Measurements from ENCODE around the gene CRISPLD2. TPM values are rescaled to one million over a fixed set of nuclear protein-coding genes. Genes with fewer than 3 reads are reported as not detected.
A peak's percentile ranks its signal among the peaks of the same experiment; 100 is the strongest.

The CRISPLD2 gene
- total RNA-seq, 1 donor, result 40.2 TPM

DNA sequence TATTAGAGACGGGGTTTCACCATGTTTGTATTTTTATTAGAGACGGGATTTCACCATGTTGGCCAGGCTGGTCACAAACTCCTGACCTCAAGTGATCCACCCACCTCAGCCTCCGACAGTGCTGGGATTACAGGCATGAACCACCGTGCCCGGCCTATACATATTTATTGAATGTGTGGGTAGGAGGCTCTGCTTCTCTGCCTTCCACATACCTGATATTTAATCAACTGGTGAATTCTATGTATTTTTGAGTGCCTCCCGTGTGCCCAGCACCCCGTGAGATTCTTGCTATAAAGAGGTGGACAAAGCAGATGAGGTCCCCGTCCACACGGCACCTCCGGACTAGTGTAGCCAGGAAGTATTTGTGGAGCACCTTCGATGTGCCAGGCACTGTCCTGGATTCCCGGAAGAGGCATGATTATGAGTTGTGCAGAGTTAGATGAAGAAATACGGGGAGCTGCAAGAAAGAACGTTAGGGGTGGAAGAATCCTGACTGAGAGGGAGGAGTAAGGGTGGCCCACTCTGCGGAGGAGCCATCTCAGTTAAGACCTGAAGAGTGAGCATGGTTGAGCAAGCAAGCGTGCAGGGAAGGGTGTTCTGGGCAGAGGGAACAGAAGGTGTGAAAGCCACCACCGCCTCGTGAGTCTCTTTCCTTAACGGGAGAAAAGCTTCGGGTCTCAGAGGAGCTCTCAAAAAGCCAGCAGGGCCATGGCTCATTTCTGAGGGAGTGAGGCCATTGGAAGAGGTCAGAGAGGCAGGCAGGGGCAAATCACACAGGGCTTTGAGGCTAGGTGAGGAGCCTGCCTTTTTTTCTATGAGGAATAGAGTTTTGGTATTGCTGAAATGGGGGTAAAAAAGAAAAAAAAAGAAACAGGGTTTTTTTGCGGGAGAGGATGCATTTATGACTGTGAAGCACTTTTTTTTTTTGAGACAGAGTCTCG lies 21.2 kb downstream of the CRISPLD2 start:
- no peaks in the 10 kb centered on the region for H4K20me1 ChIP-seq (ENCODE audit: insufficient read depth, low read length)
- no peak overlapping the region for H3K4me2 ChIP-seq (ENCODE audit: insufficient read depth, low read length)
- H2AFZ ChIP-seq (ENCODE audit: low read length), result no peak overlapping the region
- H3K79me2 ChIP-seq (ENCODE audit: insufficient read depth, low read length), result no peaks in the 10 kb centered on the region
- H3K4me1 ChIP-seq (ENCODE audit: insufficient read depth, low read length), result peaks cover 35% of the 10 kb centered on the region
- DNase-seq (ENCODE audit: insufficient read length, low spot score, missing footprints), result peak; percentile 21
- H3K9me3 ChIP-seq (ENCODE audit: low read depth, low read length), result no peaks in the 10 kb centered on the region
- H3K4me3 ChIP-seq (ENCODE audit: insufficient read depth, low read length), result no peak overlapping the region
- no peaks in the 10 kb centered on the region for H3K36me3 ChIP-seq (ENCODE audit: insufficient read depth, low read length)
- peak overlapping the region; percentile 71 for H3K27ac ChIP-seq (ENCODE audit: low read depth, low read length)
- TF ChIP-seq, protein P1, sequence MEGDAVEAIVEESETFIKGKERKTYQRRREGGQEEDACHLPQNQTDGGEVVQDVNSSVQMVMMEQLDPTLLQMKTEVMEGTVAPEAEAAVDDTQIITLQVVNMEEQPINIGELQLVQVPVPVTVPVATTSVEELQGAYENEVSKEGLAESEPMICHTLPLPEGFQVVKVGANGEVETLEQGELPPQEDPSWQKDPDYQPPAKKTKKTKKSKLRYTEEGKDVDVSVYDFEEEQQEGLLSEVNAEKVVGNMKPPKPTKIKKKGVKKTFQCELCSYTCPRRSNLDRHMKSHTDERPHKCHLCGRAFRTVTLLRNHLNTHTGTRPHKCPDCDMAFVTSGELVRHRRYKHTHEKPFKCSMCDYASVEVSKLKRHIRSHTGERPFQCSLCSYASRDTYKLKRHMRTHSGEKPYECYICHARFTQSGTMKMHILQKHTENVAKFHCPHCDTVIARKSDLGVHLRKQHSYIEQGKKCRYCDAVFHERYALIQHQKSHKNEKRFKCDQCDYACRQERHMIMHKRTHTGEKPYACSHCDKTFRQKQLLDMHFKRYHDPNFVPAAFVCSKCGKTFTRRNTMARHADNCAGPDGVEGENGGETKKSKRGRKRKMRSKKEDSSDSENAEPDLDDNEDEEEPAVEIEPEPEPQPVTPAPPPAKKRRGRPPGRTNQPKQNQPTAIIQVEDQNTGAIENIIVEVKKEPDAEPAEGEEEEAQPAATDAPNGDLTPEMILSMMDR (IDR thresholded peaks at IDR 0.05; ENCODE audit: extremely low read depth, low read depth, low read length), result no peak
- no peaks in the 10 kb centered on the region for H3K27me3 ChIP-seq (ENCODE audit: insufficient read depth, low read length)

- H3K36me3 ChIP-seq (ENCODE audit: insufficient read depth, low read length), result peaks cover 6% of the 10 kb centered on the region
- H2AFZ ChIP-seq (ENCODE audit: low read length), result no peak overlapping the region
- H3K27me3 ChIP-seq (ENCODE audit: insufficient read depth, low read length), result no peaks in the 10 kb centered on the region
- H3K27ac ChIP-seq (ENCODE audit: low read depth, low read length), result no peak overlapping the region
- no peaks in the 10 kb centered on the region for H4K20me1 ChIP-seq (ENCODE audit: insufficient read depth, low read length)
- peaks cover 30% of the 10 kb centered on the region for H3K4me1 ChIP-seq (ENCODE audit: insufficient read depth, low read length)
- DNase-seq (ENCODE audit: insufficient read length, low spot score, missing footprints), result peak; percentile 58
- no peaks in the 10 kb centered on the region for H3K79me2 ChIP-seq (ENCODE audit: insufficient read depth, low read length)
- TF ChIP-seq, protein P1 (IDR thresholded peaks at IDR 0.05; ENCODE audit: extremely low read depth, low read depth, low read length), result no peak
- no peaks in the 10 kb centered on the region for H3K9me3 ChIP-seq (ENCODE audit: low read depth, low read length)
- H3K4me2 ChIP-seq (ENCODE audit: insufficient read depth, low read length), result no peak overlapping the region
- H3K4me3 ChIP-seq (ENCODE audit: insufficient read depth, low read length), result no peak overlapping the region
Measured at GRCh38 chr16:84841787-84842300, 22.1 kb downstream of the CRISPLD2 start.

- peaks cover 27% of the 10 kb centered on the region for H3K4me1 ChIP-seq (ENCODE audit: insufficient read depth, low read length)
- H3K79me2 ChIP-seq (ENCODE audit: insufficient read depth, low read length), result no peaks in the 10 kb centered on the region
- TF ChIP-seq, protein P1 (IDR thresholded peaks at IDR 0.05; ENCODE audit: extremely low read depth, low read depth, low read length), result no peak
- DNase-seq (ENCODE audit: insufficient read length, low spot score, missing footprints), result peak; percentile 77
- H3K36me3 ChIP-seq (ENCODE audit: insufficient read depth, low read length), result peaks cover 6% of the 10 kb centered on the region
- no peak overlapping the region for H3K4me3 ChIP-seq (ENCODE audit: insufficient read depth, low read length)
- no peaks in the 10 kb centered on the region for H4K20me1 ChIP-seq (ENCODE audit: insufficient read depth, low read length)
- H3K27ac ChIP-seq (ENCODE audit: low read depth, low read length), result no peak overlapping the region
- no peak overlapping the region for H3K4me2 ChIP-seq (ENCODE audit: insufficient read depth, low read length)
- H3K27me3 ChIP-seq (ENCODE audit: insufficient read depth, low read length), result no peaks in the 10 kb centered on the region
- no peak overlapping the region for H2AFZ ChIP-seq (ENCODE audit: low read length)
- no peaks in the 10 kb centered on the region for H3K9me3 ChIP-seq (ENCODE audit: low read depth, low read length)
Measured at GRCh38 chr16:84842516-84843148, 22.8 kb downstream of the CRISPLD2 start.
